Adrenal gland (tissue), 5 donors: Measurements from ENCODE around the gene SHCBP1.

Source experiments
- POLR2A ChIP-seq, 2 donors: fragments of 450-650 bp; IDR thresholded peaks; one replicate each; pipeline ENCODE4 v1.6.1; 2017; ENCODE audit warnings: antibody characterized with exemption in 2 of 2, mild to moderate bottlenecking in 2 of 2, moderate library complexity in 1 of 2
- TF ChIP-seq, protein P1 (sequence below), 6 experiments: fragments of 450-650 bp in 4 of 6; fragments of 200-600 bp in 2 of 6; sonication (generic) in 1 of 6; IDR thresholded peaks; 1 replicate in 5 of 6; 2 replicates in 1 of 6; pipeline versions ENCODE4 v1.5.1 to v1.8.0; 2016 to 2021; ENCODE audit warnings: antibody characterized with exemption in 6 of 6, mild to moderate bottlenecking in 2 of 6, moderate library complexity in 1 of 6
- donor health status: DM: no; HTN: no; CAD: no.

DNA sequence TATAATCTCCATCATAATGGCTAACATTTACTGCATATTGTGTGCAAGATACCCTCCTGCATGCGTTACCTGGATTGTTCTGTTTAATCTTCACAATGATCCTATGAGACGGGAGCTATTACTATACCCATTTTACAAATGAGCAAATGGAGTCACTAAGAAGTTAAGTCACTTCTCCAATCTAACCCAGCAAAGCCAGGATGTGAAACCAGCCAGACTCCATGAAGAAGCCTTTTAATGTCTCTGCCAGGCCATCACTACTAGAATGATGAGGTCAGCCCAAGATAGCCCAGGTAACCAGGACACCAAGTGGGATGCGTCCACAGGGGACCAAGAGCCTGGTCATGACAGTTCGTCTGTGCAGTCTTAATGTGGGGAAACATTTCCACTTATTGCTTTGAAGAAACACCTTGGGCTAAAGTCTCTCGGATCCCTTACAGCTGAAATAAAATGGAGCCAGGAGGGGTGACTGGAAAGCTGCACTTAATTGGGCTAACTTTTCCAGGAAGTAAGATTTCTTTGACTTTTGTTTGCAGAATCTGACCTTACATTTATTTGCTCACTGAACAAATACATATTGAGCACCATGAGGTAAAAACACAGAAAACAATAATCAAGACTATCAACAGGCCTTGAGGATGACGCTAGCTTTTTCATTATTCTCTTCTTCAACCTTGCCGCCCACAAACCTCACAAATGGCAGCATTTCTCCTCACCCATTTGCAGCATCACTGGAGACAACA lies 926 bp upstream of the SHCBP1 start:
- TF ChIP-seq, protein P1, sequence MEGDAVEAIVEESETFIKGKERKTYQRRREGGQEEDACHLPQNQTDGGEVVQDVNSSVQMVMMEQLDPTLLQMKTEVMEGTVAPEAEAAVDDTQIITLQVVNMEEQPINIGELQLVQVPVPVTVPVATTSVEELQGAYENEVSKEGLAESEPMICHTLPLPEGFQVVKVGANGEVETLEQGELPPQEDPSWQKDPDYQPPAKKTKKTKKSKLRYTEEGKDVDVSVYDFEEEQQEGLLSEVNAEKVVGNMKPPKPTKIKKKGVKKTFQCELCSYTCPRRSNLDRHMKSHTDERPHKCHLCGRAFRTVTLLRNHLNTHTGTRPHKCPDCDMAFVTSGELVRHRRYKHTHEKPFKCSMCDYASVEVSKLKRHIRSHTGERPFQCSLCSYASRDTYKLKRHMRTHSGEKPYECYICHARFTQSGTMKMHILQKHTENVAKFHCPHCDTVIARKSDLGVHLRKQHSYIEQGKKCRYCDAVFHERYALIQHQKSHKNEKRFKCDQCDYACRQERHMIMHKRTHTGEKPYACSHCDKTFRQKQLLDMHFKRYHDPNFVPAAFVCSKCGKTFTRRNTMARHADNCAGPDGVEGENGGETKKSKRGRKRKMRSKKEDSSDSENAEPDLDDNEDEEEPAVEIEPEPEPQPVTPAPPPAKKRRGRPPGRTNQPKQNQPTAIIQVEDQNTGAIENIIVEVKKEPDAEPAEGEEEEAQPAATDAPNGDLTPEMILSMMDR (IDR thresholded peaks at IDR 0.05), result no peak
- TF ChIP-seq POLR2A (IDR thresholded peaks at IDR 0.05), result no peak
